Activated T-cell treated with anti-CD3 and anti-CD28 coated beads for 1 hour (primary cell): ENCODE data around the gene CCNG2.

Source experiments
- DNase-seq: peaks from one replicate; pipeline ENCODE4 v3.0.0-alpha.2; 2020; ENCODE audit warnings: low read depth

CCNG2 gene

GRCh38 chr4:77177199-77177598 lies 20.2 kb downstream of the CCNG2 start:
- DNase-seq = no peak

- DNase-seq = no peak
These were observed 21.6 kb downstream of the CCNG2 start for GRCh38 chr4:77178560-77178959.

DNA sequence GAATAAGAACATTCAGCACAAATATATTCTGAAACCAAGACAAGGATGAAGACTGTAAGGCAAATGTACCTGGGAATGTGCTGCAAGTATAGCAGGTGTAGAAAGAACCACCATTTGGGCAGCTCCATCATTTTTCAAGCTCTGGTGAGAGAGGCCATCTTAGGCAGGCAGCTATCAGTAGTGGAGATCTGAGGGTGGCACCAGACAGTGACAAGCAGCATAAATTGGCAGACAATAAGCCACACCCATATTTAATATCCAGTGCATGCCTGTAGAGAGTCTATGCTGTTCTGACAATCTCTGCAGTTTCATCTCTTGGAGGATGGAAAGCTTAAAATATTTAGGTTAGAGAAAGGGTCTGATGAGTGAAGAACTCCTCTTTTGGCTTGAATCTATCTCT lies 22.5 kb downstream of the CCNG2 start:
- no peak for DNase-seq

DNA sequence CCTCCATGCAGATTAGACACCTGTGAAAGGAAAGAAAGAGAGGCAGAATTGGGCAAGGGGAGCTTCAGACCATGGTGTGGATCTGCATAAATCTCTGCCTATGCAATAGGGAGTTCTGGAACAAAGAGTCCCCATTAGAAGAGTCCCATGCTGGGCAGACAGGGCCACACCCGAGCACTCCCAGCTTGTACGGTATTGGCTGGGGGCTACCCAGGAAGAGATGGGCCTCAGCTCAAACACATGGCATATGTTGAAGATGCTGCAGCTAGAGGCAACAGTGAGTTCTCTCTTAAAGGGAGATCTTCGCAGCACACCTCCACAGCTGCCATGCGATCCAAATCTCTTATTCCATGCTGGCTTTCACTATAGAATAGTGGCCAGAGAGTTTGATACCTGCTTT lies 24.7 kb downstream of the CCNG2 start:
- no peak for DNase-seq

GRCh38 chr4:77183777-77184420 lies 26.9 kb downstream of the CCNG2 start:
- DNase-seq = no peak

DNA sequence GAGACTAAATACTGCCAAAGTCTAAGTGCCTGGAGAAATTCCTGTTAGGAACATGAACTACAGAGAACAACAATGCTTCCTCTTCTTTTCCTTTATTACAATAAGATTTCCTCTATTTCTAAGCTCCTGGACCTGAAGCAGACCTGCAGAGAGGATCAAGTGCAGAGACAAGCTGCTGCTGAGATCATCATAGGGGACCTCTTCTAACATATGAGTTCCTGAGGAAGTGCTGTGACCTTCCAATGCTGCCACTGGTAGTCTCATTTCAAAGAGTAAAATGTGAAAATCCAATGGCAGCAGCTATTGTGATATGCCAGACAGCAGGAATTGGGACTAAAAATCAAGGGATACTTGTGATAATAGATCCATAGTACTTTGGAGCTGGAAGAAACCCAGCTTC lies 28.0 kb downstream of the CCNG2 start:
- no peak for DNase-seq

DNA sequence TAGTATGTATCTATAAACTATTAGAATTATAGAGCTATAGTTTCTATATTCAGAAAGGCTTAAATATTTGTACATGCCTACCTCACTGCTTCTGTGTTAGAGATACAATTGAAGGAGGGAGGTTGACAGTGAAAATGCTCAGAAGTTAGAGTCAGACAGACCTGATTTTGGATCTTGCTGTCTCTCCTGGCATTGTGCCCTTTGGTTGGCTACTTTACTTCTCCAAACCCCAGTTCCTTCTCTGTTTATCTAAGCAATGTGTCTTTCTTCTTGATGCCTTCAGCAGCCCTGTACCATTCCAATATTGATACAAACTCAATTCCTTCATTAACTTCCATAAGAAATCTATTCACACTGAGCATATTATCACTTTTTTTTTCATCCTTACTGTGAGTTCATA lies 28.7 kb downstream of the CCNG2 start:
- DNase-seq = no peak

GRCh38 chr4:77187322-77187721 lies 30.3 kb downstream of the CCNG2 start:
- no peak for DNase-seq

DNA sequence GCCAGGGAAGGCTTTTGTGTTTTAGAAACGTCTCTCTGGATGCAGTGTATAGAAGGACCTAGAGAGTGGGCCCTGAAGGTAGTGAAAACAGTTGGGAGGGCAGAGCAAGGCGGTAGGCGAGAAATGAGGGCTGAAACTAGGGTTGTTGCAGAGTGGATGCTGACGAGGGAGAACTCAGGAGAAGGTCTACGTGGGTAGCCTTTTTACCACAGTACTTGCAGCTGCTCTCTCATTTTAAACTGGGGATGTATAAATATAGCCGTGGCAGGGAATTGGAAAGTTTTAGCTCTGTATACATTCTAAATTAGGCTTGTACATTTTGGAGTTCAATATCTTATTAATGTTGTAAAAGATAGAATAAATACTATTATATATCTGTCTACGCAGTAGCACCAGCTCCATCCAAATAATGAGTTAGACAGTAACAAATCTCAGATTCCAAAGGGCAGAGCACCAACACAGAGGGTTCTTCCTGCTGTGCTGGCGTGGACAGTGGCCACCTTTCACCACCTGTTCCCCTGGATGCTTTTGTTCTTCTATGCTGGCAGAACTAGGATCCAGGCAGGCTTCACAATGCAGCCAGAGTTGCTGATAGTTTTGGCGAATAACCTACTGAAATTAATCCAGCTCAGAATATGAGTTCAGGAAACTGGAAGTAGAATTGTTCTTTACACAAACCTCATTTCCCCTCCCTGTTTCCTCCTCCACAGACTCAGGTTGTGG lies 31.7 kb downstream of the CCNG2 start:
- no peak for DNase-seq

DNA sequence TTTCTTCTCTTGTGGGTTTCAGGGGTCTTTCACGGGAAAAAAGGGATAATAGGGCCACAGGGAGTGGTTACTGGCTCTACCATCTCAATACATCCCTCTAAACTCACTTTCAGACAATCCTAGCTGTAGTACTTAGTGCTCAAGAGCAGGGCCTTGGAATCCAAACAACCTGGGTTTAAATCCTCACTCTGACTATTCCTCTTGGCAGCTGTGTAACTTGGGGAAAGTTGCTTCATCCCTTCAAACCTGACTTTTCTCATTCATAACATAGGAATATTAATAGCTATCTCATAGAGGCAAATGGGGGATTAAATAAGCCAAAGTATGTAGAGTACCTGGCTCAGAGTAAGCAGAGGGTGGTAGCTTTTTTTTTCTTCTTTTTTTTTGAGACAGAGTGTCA lies 32.4 kb downstream of the CCNG2 start:
- DNase-seq = no peak

- DNase-seq = no peak
These were observed 33.0 kb downstream of the CCNG2 start for GRCh38 chr4:77190053-77190452.

GRCh38 chr4:77193046-77193445 lies 36.0 kb downstream of the CCNG2 start:
- DNase-seq = no peak

- DNase-seq = peak; percentile 65
These were observed 36.6 kb downstream of the CCNG2 start for GRCh38 chr4:77193511-77194102.

- DNase-seq = no peak
These were observed 37.4 kb downstream of the CCNG2 start for GRCh38 chr4:77194366-77194765.

DNA sequence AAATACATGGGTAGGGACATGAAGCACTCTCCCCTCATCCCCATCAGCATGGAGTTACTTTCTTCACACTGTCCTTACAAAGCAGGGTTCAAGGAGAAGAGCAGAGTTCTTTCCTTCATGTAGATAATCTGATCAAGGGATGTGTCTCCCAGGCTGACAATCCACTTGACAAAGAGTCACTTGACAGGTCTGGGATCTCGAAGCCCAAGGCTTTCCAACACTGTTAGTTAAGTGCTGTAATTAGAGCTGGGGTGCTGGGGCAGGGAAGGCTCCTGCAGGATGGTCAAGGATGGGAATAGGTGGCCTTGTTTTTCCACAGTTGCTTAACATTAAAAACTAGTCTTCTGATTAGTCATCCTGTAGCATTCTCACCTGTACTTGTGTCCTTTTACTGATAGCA lies 38.0 kb downstream of the CCNG2 start:
- no peak for DNase-seq

DNA sequence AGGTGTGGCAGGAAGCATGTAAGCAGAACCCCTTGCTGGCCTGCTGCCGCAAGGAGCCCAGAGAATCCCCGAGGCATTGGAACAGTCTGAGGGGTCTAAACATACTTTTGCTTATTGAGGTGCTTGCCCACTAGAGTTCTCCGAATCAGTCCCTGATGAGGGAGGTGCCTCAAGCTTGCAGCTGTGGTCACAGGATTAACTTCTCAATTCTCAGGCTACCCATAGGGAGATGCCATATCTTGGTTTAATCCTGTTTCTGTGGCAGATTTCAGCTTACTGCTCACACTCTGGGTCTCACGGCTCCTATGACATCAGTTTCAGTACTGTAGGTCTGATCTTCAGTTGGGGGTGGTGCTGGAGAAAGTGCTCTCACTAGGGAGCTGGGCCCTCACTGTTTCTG lies 39.9 kb downstream of the CCNG2 start:
- DNase-seq = no peak

DNA sequence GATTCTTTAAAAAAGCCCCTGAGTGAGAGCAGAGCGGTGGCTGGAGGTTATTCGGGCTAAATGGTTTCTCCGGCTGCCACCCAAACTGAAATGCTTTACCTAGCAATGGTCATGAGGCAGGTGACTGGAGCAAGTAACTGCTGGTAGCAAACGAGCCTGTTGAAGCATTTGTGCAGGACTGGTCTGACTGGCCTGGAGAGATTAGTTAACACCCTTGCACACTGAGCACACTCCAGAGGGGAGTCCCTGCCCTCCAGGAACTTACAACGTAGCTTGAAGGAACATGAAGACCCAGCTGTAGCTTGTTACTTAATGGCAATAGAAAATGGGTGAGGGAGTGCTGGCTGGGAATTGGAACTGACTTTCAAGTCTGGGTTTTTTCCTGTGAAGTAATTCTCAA lies 40.4 kb downstream of the CCNG2 start:
- DNase-seq = no peak

GRCh38 chr4:77197831-77198230 lies 40.8 kb downstream of the CCNG2 start:
- no peak for DNase-seq

DNA sequence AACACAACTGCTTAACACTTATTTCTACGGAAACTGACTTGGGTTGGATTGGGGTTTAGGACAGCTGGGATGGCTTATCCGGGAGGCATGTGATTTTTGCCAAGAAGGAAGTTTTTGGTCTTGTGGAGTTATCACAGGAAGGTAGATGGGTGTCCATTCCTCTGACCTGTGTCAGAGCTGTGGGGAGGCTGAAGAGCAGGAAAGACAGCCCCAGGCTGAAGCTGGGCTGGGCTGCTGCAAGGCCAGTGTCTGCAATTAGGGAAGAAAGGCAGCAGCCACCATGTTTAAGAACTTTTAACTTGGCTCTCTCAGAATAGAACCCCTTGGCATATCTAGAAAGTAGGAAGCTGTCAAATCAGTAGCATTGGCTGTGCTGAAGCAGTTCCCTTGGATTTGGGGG lies 42.3 kb downstream of the CCNG2 start:
- DNase-seq = no peak

DNA sequence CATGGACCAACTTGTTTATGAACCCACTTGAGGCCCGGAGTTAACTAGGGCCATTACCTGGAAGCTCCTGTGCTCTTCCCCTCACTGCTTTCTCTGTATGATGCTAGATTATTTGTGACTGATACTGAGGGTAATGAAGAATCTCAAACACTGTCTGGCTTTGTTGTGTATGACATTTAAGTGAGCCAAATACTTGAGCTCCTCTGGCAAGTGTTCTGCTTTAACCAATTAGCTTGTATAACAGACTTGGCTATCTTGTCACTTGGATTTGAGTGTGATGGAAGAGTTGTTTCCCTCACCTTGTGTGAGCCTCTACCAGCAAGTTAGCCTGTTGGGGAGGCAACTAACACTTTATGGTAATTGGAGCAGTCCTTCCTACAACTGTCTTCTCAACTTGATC lies 42.7 kb downstream of the CCNG2 start:
- DNase-seq = no peak

- no peak for DNase-seq
These were observed 44.3 kb downstream of the CCNG2 start for GRCh38 chr4:77201343-77201742.

DNA sequence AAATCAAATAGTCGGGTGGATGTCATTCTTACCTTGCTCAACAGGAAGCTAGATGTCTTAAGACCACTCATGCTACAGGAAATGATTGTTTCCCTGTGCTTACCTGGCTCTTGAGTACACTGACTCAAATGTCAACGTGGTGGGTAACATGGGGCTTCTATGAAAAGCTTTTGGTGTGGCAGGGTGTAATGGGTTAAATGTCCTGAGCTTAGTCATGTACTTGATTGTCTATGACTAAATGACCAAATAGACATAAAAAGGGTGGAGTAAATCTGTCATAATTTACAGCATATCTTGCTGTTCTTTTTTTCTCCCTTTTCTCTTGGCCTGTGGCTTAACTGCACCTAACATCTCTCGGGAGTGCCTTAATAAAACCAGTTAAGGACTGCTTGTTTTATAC lies 44.9 kb downstream of the CCNG2 start:
- DNase-seq = no peak

- DNase-seq = no peak
These were observed 45.5 kb downstream of the CCNG2 start for GRCh38 chr4:77202491-77202890.
